Bronchial epithelial cell (primary cell): ENCODE data around the gene TRPC3. TPM values are rescaled to one million over a fixed set of nuclear protein-coding genes. Genes with fewer than 3 reads are reported as not detected.
"Not testable (repeated sequence)": the region's sequence is repeated elsewhere in the genome, so short reads cannot be mapped to it uniquely, and the experiment has no call there.

Experiments used
- DNase-seq: peaks from one replicate; pipeline ENCODE4 v3.0.0-alpha.2; 2010; ENCODE audit warnings: low read depth
- FAIRE-seq: peaks from 2 replicates; lab custom pipeline; 2011; peaks lifted over from hg19 to GRCh38; lab: Jason Lieb, UNC
- H3K27me3 ChIP-seq: 2 replicates; pipeline ENCODE4 v1.5.1; 2011; ENCODE audit warnings: low read length; ENCODE audit not compliant: control insufficient read depth, insufficient read depth
- H3K36me3 ChIP-seq: 2 replicates; pipeline ENCODE4 v1.5.1; 2011; ENCODE audit warnings: low read length; ENCODE audit not compliant: control insufficient read depth, insufficient read depth
- H3K4me3 ChIP-seq: 2 replicates; pipeline ENCODE4 v1.5.1; 2011; ENCODE audit warnings: mild to moderate bottlenecking, low read depth, low read length, control low read depth
- CTCF ChIP-seq: IDR thresholded peaks from 2 replicates; pipeline ENCODE4 v1.5.1; 2011; ENCODE audit warnings: mild to moderate bottlenecking, moderate library complexity, low read length, control low read depth, inconsistent platforms; ENCODE audit not compliant: insufficient read depth, severe bottlenecking
- total RNA-seq: library from RNA; depleted of rRNA; stranded (reverse); fragments of >200 nt; gene quantifications from 2 replicates; pipeline ENCODE4 v1.2.1, GENCODE V29; 2014

The TRPC3 gene
- total RNA-seq, 1 donor from 2014 or later, result 0.26 TPM

- H3K4me3 ChIP-seq, result no peak overlapping the region
- DNase-seq, result no peak
- no peak for TF ChIP-seq CTCF
- H3K27me3 ChIP-seq, result peaks cover 7% of the 10 kb centered on the region
- no peaks in the 10 kb centered on the region for H3K36me3 ChIP-seq
- no peak for FAIRE-seq
These were observed 23.9 kb downstream of the TRPC3 start for GRCh38 chr4:121927948-121928347.

GRCh38 chr4:121926490-121926889, 25.4 kb downstream of the TRPC3 start:
- FAIRE-seq, H3K27me3 ChIP-seq, DNase-seq, H3K4me3 ChIP-seq, H3K36me3 ChIP-seq: not testable (repeated sequence)

GRCh38 chr4:121923306-121923705, 28.6 kb downstream of the TRPC3 start:
- peaks cover 2% of the 10 kb centered on the region for H3K27me3 ChIP-seq
- no peaks in the 10 kb centered on the region for H3K36me3 ChIP-seq
- H3K4me3 ChIP-seq, result no peak overlapping the region
- FAIRE-seq, result no peak
- DNase-seq, result peak; percentile 34
- no peak for TF ChIP-seq CTCF

GRCh38 chr4:121913667-121914066, 38.2 kb downstream of the TRPC3 start:
- TF ChIP-seq CTCF, result no peak
- FAIRE-seq (no peak), DNase-seq (no peak)
- Histone ChIP-seq H3K36me3 (no peaks in the 10 kb centered on the region), H3K27me3 (peaks cover 2% of the 10 kb centered on the region), H3K4me3 (no peak overlapping the region)

- TF ChIP-seq CTCF, result no peak
- no peaks in the 10 kb centered on the region for H3K27me3 ChIP-seq
- no peak for FAIRE-seq
These were observed 43.5 kb downstream of the TRPC3 start for GRCh38 chr4:121908346-121908745.

GRCh38 chr4:121900132-121900983, 51.5 kb downstream of the TRPC3 start:
- H3K36me3 ChIP-seq, result no peaks in the 10 kb centered on the region
- FAIRE-seq (no peak), DNase-seq (peak; percentile 55)
- TF ChIP-seq CTCF, result peak; percentile 68
- no peaks in the 10 kb centered on the region for H3K27me3 ChIP-seq
- H3K4me3 ChIP-seq, result no peak overlapping the region

More at GRCh38 chr4:121908346-121908745, 43.5 kb downstream of the TRPC3 start:
- Histone ChIP-seq H3K4me3 (no peak overlapping the region), H3K36me3 (no peaks in the 10 kb centered on the region)
- no peak for DNase-seq
